ENCODE results near the gene USP5.

USP5 gene, protein sequence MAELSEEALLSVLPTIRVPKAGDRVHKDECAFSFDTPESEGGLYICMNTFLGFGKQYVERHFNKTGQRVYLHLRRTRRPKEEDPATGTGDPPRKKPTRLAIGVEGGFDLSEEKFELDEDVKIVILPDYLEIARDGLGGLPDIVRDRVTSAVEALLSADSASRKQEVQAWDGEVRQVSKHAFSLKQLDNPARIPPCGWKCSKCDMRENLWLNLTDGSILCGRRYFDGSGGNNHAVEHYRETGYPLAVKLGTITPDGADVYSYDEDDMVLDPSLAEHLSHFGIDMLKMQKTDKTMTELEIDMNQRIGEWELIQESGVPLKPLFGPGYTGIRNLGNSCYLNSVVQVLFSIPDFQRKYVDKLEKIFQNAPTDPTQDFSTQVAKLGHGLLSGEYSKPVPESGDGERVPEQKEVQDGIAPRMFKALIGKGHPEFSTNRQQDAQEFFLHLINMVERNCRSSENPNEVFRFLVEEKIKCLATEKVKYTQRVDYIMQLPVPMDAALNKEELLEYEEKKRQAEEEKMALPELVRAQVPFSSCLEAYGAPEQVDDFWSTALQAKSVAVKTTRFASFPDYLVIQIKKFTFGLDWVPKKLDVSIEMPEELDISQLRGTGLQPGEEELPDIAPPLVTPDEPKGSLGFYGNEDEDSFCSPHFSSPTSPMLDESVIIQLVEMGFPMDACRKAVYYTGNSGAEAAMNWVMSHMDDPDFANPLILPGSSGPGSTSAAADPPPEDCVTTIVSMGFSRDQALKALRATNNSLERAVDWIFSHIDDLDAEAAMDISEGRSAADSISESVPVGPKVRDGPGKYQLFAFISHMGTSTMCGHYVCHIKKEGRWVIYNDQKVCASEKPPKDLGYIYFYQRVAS

DNA sequence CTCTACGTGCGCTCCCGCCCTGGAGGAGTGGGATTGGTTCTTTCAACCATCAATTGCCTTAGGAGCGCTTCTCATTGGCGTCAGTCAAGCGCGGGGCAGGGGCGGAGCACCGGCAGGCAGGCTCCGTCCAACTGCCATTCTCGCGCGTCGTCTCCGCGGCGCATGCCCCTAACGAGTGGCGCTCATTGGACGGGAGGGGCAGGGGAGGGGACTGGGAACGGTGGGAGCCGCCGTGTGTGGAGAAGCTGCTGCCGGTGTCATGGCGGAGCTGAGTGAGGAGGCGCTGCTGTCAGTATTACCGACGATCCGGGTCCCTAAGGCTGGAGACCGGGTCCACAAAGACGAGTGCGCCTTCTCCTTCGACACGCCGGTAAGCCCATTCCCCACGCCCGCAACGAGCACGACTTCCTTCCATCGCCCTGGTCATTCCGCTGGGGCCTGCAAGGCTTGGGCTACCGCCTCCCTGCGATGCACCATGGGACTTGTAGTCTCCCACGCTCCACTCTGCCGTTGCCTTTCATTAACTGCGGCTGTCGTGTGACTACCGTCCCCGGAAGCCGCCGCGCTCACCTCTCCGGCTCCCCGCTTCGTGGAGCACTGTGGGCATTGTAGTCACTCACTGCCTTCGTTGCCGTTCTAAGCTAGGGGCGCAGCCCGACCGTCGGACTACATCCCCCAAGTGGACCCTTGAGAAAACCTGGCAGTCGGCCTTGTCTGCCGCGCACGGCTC, at the start of gene USP5:
Gene USP5 (plus strand): TSS at position 230 of the 730 bp plus-strand sequence. CDS start 30 bp downstream, at position 260.
- peak; percentile 97 for DNase-seq (ENCODE audit: low read depth in 2 of 2)

DNA sequence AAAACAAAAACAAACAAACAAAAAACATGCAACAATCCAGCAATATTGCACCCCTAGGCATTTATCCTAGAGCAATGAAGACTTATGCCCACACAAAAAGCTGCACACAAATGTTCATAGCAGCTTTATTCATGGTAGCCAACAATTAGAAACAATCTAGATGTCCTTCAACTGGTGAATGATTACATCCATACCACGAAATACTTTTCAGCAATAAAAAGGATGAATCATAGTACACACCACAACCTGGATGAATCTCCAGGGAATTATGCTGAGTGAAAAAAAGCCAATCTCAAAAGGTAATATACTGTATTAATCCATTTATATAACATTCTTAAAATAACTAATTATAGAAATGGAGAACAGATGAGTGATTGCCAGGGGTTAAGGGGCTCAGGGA, 44.8 kb upstream of the USP5 start:
- no peak for DNase-seq (ENCODE audit: low read depth in 2 of 2)

DNA sequence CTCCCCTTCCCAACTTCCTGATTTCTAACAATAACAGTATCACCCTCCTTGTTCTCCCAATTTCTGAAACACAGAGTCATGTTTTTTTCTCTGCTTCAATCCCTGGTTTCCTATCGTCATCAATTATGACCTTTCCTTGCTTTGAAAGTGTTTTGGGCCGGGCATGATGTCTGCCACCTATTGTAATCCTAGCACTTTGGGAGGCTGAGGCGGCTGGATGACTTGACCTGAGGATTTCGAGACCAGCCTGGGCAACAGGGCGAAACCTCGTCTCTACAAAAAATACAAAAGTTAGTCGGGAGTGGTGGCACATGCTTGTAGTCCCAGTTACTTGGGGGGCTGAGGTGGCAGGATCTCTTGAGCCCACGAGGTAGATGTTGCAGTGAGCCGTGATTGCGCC, 42.9 kb upstream of the USP5 start:
- DNase-seq (ENCODE audit: low read depth in 2 of 2) = no peak

DNA sequence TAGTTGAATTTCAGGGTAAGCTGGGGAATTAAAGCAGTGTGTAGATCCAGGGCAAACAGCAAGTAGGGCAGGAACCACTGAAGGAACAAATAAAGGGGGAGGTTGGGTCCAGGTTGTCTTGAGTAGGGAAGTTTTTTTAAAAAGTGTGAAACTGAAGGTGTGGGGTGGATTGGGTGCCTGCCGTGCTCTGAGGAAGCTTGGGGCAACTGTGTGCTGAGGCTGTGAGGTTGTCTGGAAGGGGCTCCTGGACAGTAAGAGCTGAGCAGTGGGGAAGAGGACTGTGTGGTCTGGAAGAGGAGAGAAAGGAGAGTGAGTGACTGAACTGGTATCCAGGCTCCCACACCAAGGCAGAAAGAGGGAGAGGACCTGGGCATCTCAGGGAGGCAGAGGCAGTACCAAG, 41.2 kb upstream of the USP5 start:
- DNase-seq (ENCODE audit: low read depth in 2 of 2) = no peak

DNA sequence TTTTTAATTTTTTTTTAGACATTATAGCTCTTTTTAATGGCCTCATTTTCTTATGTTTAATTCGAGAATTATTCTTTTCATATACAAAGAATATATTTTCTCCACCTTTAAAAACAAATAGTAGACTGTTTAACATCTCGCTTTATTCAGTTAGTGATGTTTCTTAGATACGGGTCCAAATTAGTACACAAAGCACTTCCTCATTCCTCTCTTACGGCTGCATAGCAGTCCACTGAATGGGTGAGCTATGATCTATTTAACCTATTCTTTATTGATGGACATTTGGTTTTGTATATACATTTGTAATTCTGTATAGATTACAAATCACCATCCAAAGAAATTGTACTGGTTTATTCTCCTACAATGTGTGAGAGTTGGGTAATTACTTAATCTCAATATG, 38.6 kb upstream of the USP5 start:
- DNase-seq (ENCODE audit: low read depth in 2 of 2) = no peak

DNA sequence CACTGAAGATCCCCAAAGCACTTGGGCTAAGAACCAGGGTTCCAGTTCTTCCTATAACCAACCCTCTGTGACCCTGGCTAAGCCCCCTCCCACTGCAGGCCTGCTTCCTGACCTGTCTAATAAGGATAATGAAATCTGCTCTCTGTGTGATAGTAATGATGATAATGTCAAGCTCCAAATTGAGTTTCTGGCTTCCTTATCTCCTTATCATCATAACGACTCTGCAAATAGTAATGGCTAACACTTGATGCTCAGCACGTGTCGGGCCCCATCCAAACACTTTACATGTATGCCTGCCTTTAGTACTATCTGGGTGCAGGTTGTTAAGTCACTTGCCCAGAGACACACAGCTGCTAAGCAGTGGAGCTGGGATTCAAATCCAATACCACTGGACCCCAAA, 35.4 kb upstream of the USP5 start:
- DNase-seq (ENCODE audit: low read depth in 2 of 2) = no peak

DNA sequence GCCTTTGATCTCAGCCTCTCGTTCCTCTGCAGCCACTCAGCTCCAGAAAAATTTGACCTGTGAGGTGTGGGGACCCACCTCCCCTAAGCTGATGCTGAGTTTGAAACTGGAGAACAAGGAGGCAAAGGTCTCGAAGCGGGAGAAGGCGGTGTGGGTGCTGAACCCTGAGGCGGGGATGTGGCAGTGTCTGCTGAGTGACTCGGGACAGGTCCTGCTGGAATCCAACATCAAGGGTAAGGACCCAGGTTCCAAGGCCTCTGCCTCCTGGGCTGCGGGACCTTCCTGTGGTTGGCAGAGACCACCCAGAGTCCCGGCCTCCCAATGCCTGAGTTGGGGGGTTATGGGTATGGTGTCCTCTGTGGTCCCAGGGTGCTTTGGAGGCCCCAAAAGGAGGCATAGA, 34.9 kb upstream of the USP5 start:
- DNase-seq (ENCODE audit: low read depth in 2 of 2) = no peak

DNA sequence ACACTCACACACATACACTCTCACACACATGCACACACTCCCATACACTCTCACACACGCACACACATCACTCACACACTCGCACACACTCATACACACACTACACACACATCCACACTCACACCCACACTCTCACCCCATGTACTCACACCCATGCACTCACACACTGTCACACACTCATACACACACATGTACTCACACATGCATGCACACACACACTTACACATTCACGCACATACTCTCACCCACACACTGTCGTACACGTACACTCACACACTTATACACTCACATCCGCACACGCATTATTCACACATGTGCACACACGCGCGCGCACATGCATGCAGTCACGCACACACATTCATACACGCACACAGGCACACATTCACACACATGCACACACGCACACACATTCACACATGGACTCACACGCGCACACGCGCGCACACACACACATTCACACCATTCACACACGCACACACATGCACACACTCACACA, 34.2 kb upstream of the USP5 start:
- no peak for DNase-seq (ENCODE audit: low read depth in 2 of 2)

DNA sequence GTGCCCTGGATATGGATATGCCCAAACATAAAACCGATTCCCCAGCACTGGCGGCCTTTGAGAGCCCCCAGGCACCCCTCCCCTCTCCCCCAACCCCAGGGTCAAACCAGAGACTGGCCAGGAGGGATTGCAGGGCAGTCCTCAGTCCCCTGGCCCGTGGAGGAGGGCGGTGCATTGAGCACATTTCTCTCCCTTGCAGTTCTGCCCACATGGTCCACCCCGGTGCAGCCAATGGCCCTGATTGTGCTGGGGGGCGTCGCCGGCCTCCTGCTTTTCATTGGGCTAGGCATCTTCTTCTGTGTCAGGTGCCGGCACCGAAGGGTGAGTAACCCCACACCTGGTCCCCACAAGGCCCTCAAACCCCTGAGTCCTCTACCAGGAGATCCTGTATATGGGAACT, 33.7 kb upstream of the USP5 start:
- DNase-seq (ENCODE audit: low read depth in 2 of 2) = no peak

DNA sequence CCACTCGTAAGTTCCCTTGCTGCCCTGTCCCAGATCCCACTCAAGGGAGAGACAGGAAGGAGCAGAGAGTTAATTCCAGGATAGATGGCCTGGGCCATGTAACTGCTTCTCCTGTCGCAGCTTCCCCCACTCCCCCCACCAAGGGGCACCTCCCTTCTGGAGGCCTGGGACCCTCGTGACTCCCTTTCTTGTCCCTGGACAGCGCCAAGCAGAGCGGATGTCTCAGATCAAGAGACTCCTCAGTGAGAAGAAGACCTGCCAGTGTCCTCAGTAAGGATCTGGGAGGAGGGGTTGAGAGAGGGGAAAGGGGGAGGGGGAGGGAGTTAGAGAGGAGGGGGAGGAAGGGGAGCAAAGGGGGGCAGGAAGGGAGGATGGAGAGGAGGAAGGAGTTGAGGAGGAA, 33.3 kb upstream of the USP5 start:
- DNase-seq (ENCODE audit: low read depth in 2 of 2) = no peak

DNA sequence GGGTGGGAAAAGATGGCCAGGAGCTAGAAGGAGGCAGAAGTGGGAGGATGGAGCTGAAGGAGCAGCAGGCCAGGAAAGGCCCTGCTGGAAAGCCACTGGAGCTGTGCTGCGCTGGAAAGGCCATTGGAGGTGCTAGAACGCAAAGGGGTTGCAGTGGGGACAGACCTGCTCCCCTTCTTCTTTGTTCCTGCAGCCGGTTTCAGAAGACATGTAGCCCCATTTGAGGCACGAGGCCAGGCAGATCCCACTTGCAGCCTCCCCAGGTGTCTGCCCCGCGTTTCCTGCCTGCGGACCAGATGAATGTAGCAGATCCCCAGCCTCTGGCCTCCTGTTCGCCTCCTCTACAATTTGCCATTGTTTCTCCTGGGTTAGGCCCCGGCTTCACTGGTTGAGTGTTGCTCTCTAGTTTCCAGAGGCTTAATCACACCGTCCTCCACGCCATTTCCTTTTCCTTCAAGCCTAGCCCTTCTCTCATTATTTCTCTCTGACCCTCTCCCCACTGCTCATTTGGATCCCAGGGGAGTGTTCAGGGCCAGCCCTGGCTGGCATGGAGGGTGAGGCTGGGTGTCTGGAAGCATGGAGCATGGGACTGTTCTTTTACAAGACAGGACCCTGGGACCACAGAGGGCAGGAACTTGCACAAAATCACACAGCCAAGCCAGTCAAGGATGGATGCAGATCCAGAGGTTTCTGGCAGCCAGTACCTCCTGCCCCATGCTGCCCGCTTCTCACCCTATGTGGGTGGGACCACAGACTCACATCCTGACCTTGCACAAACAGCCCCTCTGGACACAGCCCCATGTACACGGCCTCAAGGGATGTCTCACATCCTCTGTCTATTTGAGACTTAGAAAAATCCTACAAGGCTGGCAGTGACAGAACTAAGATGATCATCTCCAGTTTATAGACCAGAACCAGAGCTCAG, 32.6 kb upstream of the USP5 start:
- no peak for DNase-seq (ENCODE audit: low read depth in 2 of 2)

DNA sequence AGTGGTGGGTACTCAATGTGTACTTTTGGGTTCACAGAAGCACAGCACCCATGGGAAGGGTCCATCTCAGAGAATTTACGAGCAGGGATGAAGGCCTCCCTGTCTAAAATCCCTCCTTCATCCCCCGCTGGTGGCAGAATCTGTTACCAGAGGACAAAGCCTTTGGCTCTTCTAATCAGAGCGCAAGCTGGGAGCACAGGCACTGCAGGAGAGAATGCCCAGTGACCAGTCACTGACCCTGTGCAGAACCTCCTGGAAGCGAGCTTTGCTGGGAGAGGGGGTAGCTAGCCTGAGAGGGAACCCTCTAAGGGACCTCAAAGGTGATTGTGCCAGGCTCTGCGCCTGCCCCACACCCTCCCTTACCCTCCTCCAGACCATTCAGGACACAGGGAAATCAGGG, 31.8 kb upstream of the USP5 start:
- no peak for DNase-seq (ENCODE audit: low read depth in 2 of 2)

DNA sequence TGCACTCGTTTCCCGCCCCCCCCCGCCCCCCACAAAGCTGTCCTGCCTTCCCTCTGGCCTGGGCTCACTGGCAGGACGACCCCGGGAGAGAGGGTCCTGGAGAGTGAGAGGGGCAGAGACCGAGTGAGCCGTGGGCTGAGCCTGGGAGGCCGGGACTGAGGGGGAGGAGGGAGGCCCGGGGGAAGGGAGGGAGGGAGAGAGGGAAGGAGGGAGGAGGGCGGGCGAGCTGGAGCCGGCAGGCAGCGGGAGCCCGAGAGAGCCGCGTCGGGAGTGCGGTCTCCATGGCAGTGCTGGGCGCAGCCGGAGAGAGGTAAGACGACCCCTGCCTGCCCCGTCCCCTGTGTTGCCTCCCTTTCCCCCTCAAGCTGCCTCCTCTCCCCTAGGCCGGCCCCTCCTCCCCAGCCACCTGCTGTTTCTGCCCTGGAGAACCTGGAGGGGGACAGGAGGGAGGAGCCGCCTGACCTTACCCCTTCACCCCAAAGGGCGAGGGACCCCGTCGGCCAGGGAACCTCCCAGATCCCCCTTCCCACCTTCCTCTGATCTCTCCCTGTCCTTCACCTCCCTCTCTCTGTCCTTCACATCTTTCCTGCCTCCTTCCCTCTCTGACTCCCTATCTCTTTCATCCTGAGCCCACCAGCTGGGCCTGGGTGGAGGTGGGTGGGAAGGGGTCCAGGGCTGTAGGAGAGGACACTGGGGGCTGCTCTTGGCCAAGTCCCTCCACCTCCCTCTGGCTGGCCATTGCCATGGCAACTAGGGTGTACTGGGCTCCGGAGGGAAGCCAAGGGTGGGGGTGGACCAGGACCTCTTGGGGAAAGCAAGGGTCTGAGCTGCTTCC, 30.1 kb upstream of the USP5 start, which contains the start of gene GPR162:
Gene GPR162 (plus strand): TSS at position 231 of the 835 bp plus-strand sequence. CDS start 2,078 bp downstream, outside the sequence.
- DNase-seq (ENCODE audit: low read depth in 2 of 2) = no peak

DNA sequence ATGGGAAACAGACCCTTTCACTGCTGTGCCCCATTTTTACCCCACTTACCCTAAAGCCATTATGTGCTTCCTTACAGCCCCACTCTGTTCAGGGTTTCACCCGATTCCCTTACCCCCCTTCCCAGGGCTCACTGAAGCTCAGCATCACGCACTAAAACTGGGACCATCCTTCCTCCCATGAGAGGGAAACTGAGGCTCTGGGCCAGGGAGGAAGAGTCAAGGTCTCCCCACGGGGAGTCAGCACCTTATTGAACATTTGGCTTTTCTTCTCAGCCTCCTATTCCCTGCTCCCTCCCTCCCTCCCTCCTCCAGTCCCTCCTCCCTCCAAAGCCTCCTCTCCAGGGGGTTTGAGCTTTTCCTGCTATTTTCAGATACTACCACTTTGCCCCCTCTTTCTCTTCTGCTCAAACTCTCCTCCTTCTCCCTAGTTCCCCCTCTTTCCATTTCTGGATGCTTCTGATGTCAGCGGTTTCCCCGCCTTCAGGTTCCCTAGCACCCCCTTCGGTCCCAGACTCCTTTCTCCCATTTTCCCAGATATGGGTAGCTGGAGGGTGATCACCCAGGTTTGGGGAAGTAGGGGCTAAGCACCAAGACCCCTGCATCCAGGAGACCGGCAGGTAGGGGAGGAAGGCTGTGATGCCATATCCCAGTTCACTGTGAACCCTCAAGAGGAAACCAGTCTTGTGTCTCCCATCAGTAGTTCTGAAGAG, 29.4 kb upstream of the USP5 start:
- no peak for DNase-seq (ENCODE audit: low read depth in 2 of 2)

DNA sequence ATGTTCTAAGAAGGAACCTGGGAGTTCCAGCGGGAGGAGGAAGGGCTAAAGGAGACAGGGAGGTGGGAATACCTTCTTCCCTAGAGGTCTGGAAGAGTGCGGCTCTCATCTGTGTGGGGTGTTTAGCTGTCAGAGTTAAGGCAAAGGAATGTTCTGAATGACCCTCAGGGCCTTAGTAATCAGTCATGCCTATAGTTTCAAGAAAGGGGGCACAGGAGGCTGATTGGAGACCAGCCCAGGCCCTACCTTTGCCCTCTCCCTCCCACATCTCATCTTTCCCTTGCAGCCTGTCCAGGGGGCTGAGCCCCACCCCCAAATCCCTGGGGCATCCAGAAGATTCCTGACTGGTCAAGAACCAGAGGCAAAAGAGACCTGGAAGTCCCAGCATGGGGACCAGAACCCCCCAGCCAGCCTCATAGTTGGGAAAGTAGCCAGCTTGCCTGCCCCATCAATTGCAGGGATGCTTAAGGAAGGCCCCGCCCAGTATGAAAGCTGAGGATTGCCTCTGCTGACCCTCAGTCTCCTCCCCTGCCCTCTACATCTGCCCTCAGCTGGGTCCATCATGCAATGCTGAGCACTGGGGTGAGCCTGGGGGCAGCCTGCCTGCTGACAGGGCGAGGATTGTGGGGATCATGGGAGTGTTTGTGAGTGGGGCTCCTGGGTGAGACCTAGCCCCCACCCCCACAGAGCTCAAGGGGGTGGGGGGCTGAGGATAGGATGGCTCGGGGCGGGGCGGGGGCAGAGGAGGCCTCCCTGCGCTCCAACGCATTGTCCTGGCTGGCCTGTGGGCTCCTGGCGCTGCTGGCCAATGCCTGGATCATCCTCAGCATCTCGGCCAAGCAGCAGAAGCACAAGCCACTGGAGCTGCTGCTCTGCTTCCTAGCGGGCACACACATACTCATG, 28.5 kb upstream of the USP5 start:
- no peak for DNase-seq (ENCODE audit: low read depth in 2 of 2)

DNA sequence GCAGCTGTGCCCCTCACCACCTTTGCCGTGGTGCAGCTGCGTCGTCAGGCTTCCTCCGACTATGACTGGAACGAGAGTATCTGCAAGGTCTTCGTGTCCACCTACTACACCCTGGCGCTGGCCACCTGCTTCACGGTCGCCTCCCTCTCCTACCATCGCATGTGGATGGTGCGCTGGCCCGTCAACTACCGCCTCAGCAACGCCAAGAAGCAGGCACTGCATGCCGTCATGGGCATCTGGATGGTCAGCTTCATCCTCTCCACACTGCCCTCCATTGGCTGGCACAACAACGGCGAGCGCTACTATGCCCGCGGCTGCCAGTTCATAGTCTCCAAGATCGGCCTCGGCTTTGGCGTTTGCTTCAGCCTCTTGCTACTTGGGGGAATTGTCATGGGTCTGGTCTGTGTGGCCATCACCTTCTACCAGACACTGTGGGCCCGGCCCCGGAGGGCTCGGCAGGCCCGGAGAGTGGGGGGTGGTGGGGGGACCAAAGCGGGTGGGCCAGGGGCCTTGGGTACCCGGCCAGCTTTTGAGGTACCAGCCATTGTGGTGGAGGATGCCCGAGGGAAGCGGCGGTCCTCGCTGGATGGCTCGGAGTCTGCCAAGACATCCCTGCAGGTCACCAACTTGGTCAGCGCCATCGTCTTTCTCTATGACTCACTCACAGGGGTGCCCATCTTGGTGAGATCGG, 27.7 kb upstream of the USP5 start:
- no peak for DNase-seq (ENCODE audit: low read depth in 2 of 2)

DNA sequence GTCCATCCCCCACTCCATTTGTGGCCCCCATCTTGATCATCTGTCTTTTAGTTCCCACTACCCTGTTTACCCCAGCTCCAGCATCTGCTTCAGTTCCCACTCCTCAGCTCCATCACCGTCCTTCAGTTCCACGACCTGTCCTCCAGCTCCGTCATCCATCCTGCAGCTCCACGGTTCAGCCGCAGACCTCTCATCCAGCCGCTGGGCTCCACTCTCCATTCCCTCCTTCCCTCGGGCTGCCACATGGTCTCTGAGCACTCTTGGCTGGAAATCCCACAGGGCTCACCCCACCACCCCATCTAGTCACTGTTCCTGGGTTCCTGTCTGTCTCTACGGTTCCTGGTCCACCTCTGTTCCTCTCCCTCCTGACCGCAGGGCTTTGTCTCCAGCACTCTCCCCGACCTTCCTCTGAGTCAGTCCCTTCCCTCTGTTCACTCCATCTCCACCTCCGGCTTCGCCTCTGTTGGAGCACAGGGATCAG, 27.0 kb upstream of the USP5 start:
- no peak for DNase-seq (ENCODE audit: low read depth in 2 of 2)
